ENCODE data around the gene ADAMTSL2. TPM values are rescaled to one million over a fixed set of nuclear protein-coding genes. Genes with fewer than 3 reads are reported as not detected.

ADAMTSL2 gene
- total RNA-seq, 4 donors from 2014 or later: 0.64 to 2.4 (median 1.5) TPM

GRCh38 chr9:133536536-133536935, 2.0 kb downstream of the ADAMTSL2 start:
- DNase-seq: no peak
- Histone ChIP-seq H3K4me3 (no peak overlapping the region), H3K4me1 (peaks cover 12 to 35% (median 21%) of the 10 kb centered on the region in 4 donors), H3K27ac (no peak overlapping the region), H3K9me3 (no peaks in the 10 kb centered on the region), H3K27me3 (peaks cover 28% of the 10 kb centered on the region), H3K36me3 (no peaks in the 10 kb centered on the region)
- 89% methylated on average over 9 of the region's 9 CpGs; no CpG with 5 or more reads in 1 of the 2 donors for WGBS, 2 donors (ENCODE audit: low coverage in 1 of 2)
- intact Hi-C loops (cut with DNase I; ENCODE audit: low total_unique reads) (no loop called here), in situ Hi-C loops (cut with MboI; ENCODE audit: low pct_ligation_motif_present in 1 of 4, low pct_unique_long_range_greater_than_20kb in 1 of 4, low sequenced_read_pairs in 3 of 4) (loop anchor here in 2 of 4 donors (10.0 to 25.0 kb wide), 2 partner anchors 176 to 188 kb away; no protein-coding TSS in a partner anchor)
- TF ChIP-seq POLR2A (IDR thresholded peaks at IDR 0.05): no peak

- no peak for DNase-seq
- Histone ChIP-seq H3K9me3 (no peaks in the 10 kb centered on the region), H3K27me3 (peaks cover 28% of the 10 kb centered on the region), H3K27ac (no peak overlapping the region), H3K36me3 (no peaks in the 10 kb centered on the region), H3K4me3 (no peak overlapping the region), H3K4me1 (peaks cover 12 to 35% (median 21%) of the 10 kb centered on the region in 4 donors)
- in situ Hi-C loops (cut with MboI; ENCODE audit: low pct_ligation_motif_present in 1 of 4, low pct_unique_long_range_greater_than_20kb in 1 of 4, low sequenced_read_pairs in 3 of 4): loop anchor here in 2 of 4 donors (10.0 to 25.0 kb wide), 2 partner anchors 175 to 188 kb away; no protein-coding TSS in a partner anchor
- intact Hi-C loops (cut with DNase I; ENCODE audit: low total_unique reads): no loop called here
- 60 to 97% methylated on average over 1 to 16 of the region's 16 CpGs for WGBS, 2 donors (ENCODE audit: low coverage in 1 of 2)
- TF ChIP-seq CTCF (IDR thresholded peaks at IDR 0.05) (no peak), EP300 (IDR thresholded peaks at IDR 0.05; ENCODE audit: low read depth) (no peak), POLR2A (IDR thresholded peaks at IDR 0.05) (no peak), POLR2AphosphoS5 (IDR thresholded peaks at IDR 0.05) (no peak)
These were observed 2.8 kb downstream of the ADAMTSL2 start for GRCh38 chr9:133537257-133537656.

- intact Hi-C loops (cut with DNase I; ENCODE audit: low total_unique reads): no loop called here
- 93% methylated on average over 14 of the region's 14 CpGs; no CpG with 5 or more reads in 1 of the 2 donors for WGBS, 2 donors (ENCODE audit: low coverage in 1 of 2)
These were observed 3.7 kb downstream of the ADAMTSL2 start for GRCh38 chr9:133538176-133538575.

GRCh38 chr9:133538851-133539833, 4.6 kb downstream of the ADAMTSL2 start:
- H3K4me3 ChIP-seq: peak overlapping the region in 2 of 4 donors; percentile 20 to 26
- peaks cover 9 to 26% (median 17%) of the 10 kb centered on the region in 4 donors for H3K4me1 ChIP-seq
- peak overlapping the region in 2 of 4 donors; percentile 23 to 34 for H3K27ac ChIP-seq
- H3K9me3 ChIP-seq: no peaks in the 10 kb centered on the region
- no peak for TF ChIP-seq POLR2AphosphoS5 (IDR thresholded peaks at IDR 0.05)
- TF ChIP-seq POLR2A (IDR thresholded peaks at IDR 0.05): no peak
- no peak for TF ChIP-seq EP300 (IDR thresholded peaks at IDR 0.05; ENCODE audit: low read depth)
- no peak for TF ChIP-seq CTCF (IDR thresholded peaks at IDR 0.05)
- no peaks in the 10 kb centered on the region for H3K36me3 ChIP-seq
- in situ Hi-C loops (cut with MboI; ENCODE audit: low pct_ligation_motif_present in 1 of 4, low pct_unique_long_range_greater_than_20kb in 1 of 4, low sequenced_read_pairs in 3 of 4): loop anchor here in 2 of 4 donors (10.0 to 25.0 kb wide), 2 partner anchors 173 to 186 kb away; no protein-coding TSS in a partner anchor
- 45% methylated on average over 20 of the region's 47 CpGs; no CpG with 5 or more reads in 1 of the 2 donors for WGBS, 2 donors (ENCODE audit: low coverage in 1 of 2)
- intact Hi-C loops (cut with DNase I; ENCODE audit: low total_unique reads): no loop called here
- DNase-seq: peak; percentile 54
- peaks cover 17% of the 10 kb centered on the region for H3K27me3 ChIP-seq

More at GRCh38 chr9:133538176-133538575, 3.7 kb downstream of the ADAMTSL2 start:
- no peak for TF ChIP-seq EP300 (IDR thresholded peaks at IDR 0.05; ENCODE audit: low read depth)
- no peak for TF ChIP-seq POLR2AphosphoS5 (IDR thresholded peaks at IDR 0.05)
- TF ChIP-seq CTCF (IDR thresholded peaks at IDR 0.05): no peak
- TF ChIP-seq POLR2A (IDR thresholded peaks at IDR 0.05): no peak
- in situ Hi-C loops (cut with MboI; ENCODE audit: low pct_ligation_motif_present in 1 of 4, low pct_unique_long_range_greater_than_20kb in 1 of 4, low sequenced_read_pairs in 3 of 4): loop anchor here in 2 of 4 donors (10.0 to 25.0 kb wide), 2 partner anchors 174 to 187 kb away; no protein-coding TSS in a partner anchor
- no peaks in the 10 kb centered on the region for H3K9me3 ChIP-seq
- H3K4me3 ChIP-seq: no peak overlapping the region
- H3K36me3 ChIP-seq: no peaks in the 10 kb centered on the region
- no peak overlapping the region for H3K27ac ChIP-seq
- DNase-seq: no peak
- peaks cover 12 to 35% (median 21%) of the 10 kb centered on the region in 4 donors for H3K4me1 ChIP-seq
- peaks cover 27% of the 10 kb centered on the region for H3K27me3 ChIP-seq
